HG02938 (cell line): ENCODE data around the gene FBXW11.
"Not testable (repeated sequence)": the region's sequence is repeated elsewhere in the genome, so short reads cannot be mapped to it uniquely, and the experiment has no call there.

Experiments
- ATAC-seq: cut with Tn5 transposase; IDR thresholded peaks from one replicate; pipeline ENCODE4 v1.9.1; 2021; ENCODE audit warnings: mild to moderate bottlenecking, moderate library complexity; ENCODE audit not compliant: unreplicated experiment

The FBXW11 gene

DNA sequence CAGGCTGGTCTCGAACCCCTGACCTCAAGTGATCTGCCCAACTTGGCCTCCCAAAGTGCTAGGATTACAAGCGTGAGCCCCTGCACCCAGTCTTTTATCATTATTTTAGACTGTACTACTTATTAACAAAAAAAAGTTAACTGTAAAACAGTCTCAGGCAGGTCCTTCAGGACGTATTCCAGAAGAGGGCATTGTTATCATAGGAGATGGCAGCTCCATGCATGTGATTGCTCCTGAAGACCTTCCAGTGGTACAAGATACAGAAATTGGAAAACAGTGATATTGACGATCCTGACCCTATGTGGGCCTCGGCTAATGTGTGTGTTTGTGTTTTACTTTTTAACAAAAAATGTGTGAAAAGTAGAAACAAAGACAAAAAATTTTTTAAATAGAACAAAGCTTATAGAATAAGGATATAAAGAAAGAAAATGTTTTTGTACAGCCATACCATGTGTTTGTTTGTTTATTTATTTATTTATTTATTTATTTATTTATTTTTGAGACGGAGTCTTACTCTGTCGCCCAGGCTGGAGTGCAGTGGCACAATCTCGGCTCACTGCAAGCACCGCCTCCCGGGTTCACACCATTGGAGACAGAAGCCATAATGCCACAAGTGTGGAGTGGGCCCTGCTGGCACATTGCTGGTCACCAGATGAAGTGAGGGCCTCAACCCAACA is 13.8 kb upstream of the FBXW11 start:
- ATAC-seq, result not testable (repeated sequence)

DNA sequence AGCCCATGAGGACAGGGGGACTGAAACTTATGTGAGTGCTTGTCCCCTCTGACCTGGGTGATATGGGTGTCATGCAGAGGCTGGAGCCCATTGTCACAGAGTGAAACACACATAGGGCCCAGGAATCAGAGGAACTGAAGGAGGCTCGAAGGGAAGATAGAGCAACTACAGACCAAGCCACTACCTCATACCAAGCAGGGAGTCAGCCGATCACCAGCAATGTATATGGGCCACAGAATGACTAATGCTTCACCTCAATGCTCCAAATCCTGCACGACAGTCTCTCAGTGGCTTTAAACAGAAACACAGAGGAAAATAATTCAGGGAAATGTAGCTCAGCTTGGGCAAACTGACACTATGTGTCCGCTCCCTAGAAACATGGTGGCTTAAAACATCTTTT is 8.9 kb upstream of the FBXW11 start:
- no peak for ATAC-seq

DNA sequence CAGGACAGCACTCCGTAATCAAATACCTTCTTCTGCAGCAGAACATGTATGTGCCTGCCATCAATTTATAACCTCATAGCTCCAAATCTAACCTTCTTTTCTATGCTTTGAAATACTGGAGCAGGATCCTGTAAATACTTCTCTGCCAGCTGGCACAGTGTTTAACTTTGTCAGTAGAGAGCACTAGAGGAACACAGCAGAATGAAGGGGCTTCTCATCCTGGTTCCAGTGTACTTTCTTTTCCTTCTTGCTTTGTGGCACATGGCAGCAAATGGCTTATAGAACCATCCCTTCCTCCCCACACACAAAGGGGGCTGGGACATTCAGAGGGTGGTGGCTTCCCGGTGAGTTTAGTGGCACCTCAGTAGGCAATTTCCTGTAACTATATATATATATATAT is 3.8 kb upstream of the FBXW11 start:
- no peak for ATAC-seq

DNA sequence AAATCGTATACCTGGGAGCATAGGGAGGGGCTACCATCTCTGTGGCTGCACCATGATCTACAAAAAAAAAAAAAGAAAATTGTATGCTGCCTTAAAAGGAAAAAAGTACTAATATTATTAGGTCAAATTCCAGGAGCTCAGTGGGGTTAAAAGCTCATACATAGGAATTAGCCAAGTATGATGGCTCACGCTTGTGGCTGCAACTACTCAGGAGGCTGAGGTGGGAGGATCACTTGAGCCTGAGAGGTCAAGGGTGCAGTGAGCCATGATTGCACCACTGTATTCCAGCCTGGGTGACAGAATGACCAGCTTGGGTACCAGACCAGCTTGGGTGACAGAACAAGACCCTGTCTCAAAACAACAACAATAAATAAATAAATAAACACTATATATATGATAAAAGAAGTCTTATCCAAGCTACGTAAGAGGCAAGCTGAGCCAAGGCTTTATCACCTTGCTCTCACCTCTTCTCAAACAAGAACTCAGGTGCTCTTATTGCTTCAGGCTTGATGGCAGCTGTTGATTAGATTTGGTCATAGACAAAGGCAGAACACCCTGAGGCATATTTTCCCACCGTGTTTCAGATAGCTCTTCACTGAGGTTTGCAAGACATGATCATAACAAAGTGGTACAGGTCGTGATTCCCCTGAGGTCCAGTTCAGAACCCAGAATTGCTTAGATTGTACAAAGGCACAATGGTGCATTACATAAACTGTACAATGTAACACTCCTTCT is 3.3 kb upstream of the FBXW11 start:
- ATAC-seq, result no peak

DNA sequence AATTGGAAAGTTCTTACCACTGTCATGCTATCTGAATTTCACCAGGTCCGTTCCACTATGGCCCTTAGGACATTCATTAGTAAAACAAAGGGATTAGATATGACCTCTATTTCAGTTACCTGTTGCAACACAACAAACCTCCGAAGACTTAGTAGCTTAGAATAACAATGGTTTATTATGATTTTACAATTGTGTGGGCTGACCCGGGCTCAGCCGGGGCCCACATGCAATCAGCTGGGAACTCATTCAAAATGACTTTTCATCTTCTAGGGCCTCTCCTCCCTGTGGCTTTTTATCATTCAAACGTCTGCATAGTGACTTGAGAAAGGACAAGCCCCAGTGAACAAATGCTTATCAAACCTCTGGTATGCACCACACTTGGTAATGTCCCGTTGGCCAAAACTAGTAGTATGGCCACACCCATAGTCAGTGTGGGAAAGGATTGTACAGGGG is 2.3 kb upstream of the FBXW11 start:
- ATAC-seq, result no peak

DNA sequence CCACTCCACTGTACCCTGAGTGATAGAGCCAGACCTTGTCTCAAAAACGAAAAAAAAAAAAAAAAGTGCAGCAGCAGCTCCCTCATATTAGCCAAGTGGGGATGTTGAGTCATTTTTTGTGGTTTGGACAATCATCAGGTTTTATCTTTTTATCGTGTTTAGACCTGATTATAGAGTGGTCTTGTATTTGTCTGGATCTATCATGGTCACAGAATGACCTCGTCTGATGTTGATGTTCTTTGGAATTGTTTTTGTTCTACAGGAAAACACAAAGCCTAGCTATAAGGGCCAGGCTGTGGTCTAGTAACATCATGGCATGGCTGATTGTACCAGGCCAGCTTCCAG is 1.6 kb upstream of the FBXW11 start:
- no peak for ATAC-seq

DNA sequence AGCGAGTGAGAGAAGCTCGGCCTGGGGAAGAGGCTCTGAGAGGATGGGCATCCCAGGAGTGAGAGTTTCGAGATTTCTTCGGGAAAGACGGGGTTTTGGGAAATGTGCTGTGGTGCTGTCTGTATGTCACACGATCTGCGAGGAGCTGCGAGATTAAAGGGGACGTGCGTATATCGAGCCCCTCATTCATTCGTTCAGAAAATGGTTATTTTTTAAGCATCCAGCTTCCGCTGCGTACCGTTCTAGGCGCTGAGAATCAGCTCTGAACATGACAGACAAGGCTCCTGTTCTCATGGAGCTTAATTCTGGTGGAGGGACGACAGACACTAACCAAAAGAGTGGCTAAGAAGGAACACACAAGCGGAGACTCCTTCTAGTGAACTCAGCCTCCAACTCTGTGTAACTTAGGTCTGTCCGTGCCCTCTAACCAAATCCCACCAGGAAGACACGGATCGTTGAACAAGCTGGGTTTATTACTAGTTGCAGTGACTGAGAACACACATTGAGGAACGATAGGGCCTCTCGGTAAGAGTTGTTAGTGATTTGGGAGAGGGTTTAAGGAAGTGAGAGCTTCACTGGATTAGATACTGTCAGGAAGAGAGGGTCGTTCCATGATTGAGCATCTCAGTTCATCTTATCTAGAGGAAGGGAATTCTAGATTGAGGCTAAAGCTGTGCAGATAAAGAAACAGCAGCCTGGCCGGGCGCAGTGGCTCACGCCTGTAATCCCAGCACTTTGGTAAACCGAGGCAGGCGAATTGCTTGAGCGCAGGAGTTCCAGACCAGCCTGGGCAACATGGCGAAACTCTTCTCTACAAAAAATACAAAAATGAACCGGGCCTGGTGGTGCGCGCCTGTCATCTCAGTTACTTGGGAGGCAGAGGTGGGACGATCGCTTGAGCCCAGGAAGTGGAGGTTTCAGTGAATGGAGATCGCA is 1.0 kb upstream of the FBXW11 start:
- ATAC-seq, result no peak

DNA sequence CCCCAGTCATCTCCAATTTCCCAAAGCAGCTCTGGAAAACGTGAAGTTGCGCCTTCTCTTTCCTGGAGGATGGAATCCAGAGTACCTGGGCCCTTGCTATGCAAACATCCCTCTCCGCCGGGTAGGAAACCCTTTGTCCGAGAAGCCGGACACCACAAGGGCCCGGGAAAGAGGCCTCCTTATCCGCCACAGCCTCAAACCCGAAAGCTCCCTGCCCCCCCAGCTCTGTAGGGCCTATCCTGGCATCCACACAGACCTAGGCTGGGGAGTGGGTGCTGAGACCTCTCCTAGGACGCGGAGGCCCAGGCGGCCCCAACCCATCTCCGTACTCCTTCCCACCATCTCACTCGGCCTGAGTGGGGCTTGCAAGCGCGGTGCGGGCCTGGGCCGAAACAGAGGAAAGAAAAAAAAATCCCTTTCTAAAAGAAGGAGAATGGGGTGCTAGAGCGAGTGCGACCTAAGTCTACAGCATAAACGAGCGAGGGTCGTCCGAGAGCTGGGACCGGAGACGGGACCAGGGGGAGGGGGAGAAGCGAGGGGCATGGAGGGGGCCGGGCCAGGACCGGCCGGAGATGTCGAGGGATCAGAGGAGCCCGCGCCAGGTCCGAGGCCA is 624 bp downstream of the FBXW11 start:
- peak; percentile 4 for ATAC-seq

DNA sequence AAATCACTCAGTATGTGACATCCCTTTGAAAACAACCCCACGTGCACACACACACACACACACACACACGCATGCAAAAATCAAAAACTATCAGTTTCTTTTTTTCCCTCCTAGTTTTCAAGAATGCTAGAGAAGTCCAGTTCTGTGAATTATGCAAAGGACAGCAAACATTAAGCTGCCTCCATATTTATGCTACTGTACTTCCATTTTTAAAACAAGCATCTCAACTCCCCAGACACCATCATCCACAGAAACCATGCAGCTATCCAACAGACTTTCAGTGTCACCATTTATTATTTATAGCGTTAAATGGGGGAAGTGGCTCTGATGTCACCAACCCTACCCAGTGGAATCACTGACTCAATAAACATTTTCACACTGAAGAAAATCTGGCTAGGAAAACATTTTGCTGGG is 1.6 kb downstream of the FBXW11 start:
- ATAC-seq, result no peak

DNA sequence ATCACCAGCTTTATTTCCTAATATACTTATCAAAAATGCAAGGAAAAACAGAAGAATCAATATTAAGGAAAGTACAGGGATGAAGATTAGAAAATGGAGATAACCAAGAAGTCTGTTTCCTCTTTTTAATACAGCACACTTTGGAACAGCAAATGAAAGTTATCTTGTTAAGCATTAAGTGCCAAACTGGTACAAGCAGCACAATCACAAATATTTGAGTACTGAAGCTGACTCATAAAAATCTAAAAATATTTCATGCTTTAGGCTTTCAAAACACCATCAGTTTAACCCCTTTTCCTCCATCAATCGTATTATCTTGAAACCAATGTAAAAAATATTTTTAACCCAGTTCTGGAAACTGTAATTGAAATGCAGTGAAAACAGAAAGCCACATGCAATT is 2.7 kb downstream of the FBXW11 start:
- no peak for ATAC-seq

DNA sequence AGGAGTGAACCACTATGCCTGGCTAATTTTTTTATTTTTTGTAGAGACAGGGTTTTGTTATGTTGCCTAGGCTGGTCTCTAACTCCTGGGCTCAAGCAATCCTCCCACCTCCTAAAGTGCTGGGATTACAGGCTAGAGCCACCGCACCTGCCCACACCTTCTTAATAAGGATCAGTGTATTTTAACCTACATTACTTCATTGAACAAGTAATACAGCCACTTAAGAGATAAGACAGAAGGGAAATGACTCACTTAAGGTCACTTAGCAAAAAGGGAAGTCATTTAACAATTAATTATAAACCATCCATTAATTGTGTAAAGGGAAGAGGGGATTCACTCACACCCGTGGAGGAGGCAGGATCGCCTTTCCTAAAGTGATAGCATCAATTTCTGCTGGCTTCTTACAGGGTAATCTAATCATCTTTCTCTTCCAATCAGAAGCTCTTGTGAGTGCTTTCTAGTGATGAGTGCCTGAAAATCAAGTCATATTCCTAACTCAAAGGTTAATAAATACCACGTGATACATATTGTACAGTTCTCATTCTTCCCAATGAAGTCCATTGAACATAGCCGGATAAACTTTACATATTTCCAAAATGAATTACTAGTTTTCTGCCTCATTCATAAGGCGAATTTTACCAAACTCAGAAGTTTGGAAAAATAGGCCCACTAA is 3.5 kb downstream of the FBXW11 start:
- no peak for ATAC-seq

DNA sequence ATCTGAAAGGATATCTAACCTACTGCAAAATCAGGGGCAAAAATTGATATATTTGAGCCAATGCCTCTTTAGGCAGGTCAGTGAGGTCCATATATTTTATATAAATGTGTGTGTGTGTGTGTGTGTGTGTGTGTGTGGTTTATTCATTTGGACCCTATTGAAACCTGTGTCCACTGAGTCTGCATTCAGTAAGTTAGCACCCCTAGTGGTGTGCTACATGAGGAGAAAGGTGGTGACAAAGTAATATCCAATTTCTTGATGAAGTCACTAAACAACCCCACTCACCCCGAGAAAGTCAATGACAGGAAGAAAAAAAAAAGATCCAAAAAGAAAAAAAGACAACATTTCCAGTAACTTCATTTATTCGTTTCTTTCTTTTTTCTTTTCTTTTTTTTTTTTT is 4.1 kb downstream of the FBXW11 start:
- no peak for ATAC-seq

DNA sequence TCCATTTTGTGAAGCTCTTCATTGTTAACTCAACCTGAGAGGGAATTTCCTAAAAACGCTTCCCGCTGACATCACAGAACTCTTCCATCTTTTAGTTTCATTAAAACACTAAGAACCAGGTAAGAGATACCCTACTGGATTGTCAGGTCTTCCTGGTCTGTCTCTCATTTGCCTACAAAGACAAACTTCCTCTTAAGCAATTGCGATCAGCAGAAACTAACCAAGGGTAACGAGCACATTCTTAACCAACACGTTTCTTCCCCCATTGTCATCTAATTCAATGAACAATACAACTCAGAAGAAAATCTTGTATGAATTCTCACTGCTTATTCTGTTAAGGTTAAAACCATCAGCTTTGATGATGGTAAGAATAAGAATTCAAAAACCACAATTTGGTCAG is 6.6 kb downstream of the FBXW11 start:
- peak; percentile 41 for ATAC-seq

DNA sequence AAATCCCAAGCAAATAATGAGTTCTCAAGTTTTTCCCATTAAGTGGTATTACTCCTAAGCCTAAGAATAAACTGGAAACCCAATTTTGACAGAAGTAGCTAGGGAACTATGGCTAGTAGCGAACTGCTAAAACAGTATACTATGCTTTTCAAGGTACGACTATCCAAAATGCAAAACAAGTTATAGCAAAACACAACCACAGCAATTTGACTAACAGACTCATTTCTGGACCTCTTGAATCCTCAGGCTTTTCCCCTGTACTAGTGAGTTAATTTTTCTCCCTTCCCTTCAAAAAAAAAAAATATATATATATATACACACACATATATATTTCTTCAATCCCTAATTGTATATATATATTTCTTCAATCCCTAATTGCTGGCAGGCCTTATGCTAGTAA is 7.3 kb downstream of the FBXW11 start:
- no peak for ATAC-seq

DNA sequence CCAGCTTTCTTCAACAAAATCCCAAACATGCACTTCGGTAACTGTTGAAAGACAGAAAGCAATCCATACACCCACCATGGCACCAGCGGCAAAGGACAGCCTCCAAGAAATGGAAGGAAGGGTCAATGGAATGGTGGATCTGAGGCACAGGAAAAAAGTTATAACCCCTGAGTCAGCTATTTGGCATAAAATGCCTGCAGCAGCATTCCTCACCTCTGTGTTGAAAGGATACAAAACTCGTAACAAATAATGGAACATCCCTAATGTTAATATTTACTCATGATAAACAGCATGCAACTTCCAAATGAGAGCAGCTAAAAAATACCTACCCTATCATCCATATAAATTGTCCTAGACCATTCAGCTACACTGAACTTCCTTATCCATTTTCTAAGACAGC is 9.4 kb downstream of the FBXW11 start:
- ATAC-seq, result no peak

DNA sequence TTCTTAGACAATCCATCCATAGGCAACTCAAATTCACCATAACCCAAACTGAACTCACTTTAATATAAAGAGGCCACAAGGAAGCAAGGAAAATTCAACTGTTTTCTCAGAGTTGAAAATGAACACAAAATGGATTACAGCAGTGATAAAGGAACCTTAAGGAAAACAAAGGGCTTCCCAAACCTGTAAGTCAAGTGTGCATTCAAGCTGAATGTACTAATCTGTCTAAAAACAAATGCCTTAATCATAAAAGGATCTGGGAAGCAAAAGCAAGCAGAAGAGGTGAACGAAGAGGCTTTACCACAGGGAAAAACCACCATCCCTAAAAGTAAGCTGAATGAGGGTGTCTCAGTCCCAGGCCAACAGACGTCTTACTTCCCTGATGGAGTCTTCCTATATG is 13.6 kb downstream of the FBXW11 start:
- ATAC-seq, result no peak

DNA sequence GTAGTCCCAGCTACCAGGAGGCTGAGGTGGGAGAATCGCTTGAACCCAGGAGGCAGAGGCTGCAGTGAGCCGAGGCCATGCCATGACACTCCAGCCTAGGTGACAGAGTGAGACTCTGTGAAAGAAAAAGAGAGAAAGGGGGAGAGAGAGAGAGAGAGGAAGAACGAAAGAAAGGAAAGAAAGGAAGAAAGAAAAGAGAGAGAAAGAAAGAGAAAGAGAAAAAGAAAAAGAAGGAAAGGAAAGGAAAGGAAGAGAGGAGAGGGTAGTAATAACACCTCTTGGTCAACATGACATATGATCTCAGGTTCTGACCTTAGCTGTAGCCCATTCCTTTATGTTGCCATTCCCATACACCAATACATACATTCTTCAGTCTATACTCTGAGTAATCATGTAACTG is 14.1 kb downstream of the FBXW11 start:
- ATAC-seq, result no peak

DNA sequence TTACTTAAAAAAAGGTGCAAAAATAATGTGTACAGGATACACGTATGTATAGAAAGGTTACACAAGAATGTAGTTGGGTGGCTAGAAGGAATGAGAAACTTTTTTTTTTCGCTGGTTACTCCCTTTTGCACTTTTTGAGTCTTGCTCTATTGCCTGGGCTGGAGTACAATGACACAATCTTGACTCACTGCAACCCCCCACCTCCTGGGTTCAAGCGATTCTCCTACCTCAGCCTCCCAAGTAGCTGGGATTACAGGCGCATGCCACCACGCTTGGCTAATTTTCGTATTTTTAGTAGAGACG is 15.8 kb downstream of the FBXW11 start:
- ATAC-seq, result no peak

DNA sequence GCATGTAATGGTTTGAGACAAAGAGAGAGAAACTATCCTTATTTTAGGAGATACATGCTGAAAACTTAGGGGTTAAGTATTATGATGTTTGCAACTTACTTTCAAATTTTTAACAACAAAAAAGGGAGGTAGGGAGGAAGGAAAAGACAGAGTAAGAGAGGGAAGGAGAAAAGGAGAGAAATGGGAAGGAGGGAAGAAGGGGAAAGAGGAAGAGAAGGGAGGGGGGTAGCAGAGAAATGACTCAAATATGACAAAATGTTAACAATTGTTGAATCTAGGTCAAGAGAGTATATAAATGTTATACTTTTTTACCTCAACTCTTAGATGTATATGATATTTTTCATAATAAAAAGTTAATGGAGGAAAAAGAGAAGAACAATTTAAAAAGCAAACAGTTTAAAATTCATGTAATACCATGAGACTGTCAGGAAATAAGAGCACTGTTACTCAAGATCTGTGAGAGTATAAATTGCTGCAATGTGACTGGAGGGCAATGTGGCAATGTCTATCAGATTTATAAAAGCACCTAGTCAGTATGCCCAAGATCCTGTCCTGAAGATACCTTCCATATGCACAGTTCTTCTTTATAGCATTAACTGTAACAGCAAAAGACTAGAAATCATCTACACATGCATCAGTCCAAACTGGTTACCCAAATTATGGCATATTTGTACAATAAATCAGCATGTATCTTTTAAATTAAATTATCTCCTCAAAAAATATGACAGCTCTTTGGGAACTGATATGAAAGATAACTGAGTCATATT is 16.3 kb downstream of the FBXW11 start:
- no peak for ATAC-seq

DNA sequence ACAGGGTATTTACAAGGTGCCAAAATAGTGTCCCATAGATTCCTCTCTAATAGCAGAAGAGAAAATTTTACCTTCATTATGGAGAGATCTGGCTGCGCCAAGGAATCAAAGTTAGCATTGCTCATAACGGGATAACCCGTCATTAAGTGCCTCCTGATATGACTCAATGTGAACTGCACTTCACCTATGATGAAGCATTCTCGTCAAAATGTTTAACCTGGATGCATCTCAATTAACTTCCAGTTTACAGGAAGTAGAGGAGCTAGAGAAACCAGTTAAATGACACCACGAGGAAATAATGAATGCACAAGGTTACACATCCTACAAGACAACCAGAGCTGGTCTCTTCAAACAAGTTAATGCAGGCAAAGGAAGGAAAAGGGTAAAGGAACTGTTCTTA is 17.2 kb downstream of the FBXW11 start:
- ATAC-seq, result peak; percentile 72
